ENCODE measurements around the gene COQ7. TPM values are rescaled to one million over a fixed set of nuclear protein-coding genes. Genes with fewer than 3 reads are reported as not detected.

COQ7 gene
- total RNA-seq, 1 donor from 2014 or later, result 11.3 TPM

DNA sequence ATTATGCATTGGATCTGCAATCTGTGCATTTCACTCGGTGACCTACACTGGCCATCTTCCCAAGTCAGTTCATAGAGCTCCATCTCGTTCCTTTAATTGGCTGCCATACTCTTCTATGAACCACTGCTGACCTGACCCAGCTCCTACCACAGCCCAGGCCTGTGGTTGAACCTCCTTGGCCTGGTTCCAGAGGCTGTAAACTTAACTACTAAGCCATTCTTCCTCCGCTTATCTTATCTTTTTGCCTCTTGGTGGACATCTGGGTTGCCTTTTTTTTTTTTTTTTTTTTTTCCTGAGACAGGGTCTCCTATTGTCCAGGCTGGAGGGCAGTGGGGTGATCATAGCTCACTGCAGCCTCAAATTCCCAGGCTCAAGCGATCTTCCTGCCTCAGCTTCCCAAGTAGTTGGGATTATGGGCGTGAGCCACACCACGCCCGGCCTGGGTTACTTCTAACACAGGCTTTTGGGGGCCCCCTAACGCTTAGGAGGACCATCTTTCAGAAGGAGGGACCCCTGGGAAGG is 18.3 kb downstream of the COQ7 start:
- peak; percentile 43 for DNase-seq (ENCODE audit: low spot score)

GRCh38 chr16:19086322-19087199 is 19.1 kb downstream of the COQ7 start:
- peak; percentile 97 for DNase-seq (ENCODE audit: low spot score)

DNA sequence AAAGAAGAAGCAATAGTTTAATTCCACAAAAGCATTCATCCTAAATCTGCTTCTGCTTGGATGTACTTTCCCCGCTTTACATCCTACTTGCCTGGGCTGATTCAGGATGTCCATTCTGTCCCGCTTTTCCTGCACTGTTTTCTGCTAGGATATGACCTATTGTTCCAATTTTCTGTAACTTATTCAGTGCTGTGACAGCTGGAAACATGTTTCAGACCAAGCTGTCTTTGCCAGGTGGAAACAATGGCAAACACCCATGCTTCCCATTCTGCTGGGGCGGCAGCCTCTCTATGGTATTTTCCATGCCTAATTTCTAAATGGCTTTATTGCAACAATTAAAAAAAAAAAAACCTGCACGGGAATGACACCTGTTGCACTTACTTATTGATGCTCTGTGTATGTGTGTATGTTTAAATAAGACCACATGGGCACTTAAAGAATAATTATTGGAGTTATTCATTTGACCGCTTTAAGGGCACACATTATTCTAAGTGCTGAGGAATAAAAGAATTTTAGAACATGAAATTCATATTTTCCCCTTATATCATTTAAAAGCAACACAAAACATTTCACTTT is 21.0 kb downstream of the COQ7 start:
- peak; percentile 9 for DNase-seq (ENCODE audit: low spot score)

- peak; percentile 65 for DNase-seq (ENCODE audit: low spot score)
Measured at GRCh38 chr16:19089410-19089955, 22.1 kb downstream of the COQ7 start.

GRCh38 chr16:19090916-19091315 is 23.5 kb downstream of the COQ7 start:
- DNase-seq (ENCODE audit: low spot score), result peak; percentile 51

- DNase-seq (ENCODE audit: low spot score), result peak; percentile 33
Measured at GRCh38 chr16:19092653-19093410, 25.4 kb downstream of the COQ7 start.

DNA sequence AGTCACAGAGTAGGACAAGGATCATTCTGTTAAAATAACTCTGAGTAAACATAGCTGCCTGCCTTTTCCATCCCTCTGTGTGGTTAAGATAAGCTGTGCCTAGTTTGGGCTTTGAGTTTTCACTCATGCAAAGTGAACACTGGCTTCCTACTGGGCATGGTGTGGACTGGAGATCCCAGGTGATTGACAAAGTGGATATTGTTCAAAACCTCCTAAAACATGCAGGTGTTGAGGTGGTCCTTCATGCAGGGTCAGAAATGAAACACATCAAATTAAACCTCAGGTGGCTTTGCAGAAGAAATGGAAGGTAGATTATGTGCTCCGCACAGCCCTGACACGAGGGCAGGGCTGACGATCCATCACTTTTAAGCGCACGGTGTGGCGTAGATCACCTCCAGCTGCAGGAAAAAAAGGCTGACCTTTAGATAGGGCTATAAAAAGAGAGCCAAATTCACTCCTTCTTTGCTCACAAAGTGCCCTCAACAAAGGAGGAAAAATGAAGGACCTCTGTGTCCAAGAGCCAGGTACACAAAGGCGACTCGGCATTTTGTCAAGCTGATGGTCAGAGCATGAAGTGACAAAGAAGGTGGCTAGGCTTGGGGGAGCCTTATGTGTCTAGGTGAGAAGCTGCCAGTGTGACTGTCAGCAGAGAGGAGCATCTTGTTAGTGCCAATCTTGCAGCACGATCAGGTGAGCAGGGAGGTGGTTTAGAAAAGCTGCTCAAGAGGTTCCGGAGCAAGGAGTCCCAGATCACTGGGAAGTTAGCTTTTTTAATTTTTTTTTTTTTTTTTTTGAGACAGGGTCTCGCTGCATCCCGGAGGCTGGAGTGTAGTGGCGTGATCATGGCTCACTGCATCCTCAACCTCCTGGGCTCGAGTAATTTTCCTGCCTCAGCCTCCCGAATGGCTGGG is 26.5 kb downstream of the COQ7 start:
- peak; percentile 49 for DNase-seq (ENCODE audit: low spot score)

- DNase-seq (ENCODE audit: low spot score), result peak; percentile 28
Measured at GRCh38 chr16:19094542-19095365, 27.3 kb downstream of the COQ7 start.

GRCh38 chr16:19095654-19096053 is 28.2 kb downstream of the COQ7 start:
- DNase-seq (ENCODE audit: low spot score), result peak; percentile 12

DNA sequence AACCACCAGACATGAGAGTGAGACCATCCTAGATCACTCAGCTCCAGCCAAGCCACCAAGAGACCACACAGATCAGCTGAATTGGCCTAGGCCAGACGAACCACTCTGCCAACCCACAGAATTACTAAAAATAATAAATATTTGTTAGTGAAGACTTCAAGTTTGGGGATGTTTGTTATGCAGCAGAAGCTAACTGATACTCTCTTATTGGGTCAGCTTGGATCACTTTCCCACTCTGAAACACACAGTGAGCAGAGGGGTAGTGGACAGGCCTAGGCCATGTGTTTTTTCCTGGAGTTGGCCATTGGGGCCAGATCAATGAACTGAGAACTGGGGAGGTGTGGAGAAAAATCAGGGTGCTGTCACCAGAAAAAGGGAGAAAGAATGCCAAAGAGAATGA is 30.8 kb downstream of the COQ7 start:
- DNase-seq (ENCODE audit: low spot score), result peak; percentile 9

GRCh38 chr16:19102187-19102872 is 34.9 kb downstream of the COQ7 start:
- DNase-seq (ENCODE audit: low spot score), result peak; percentile 72

GRCh38 chr16:19104607-19105006 is 37.2 kb downstream of the COQ7 start:
- DNase-seq (ENCODE audit: low spot score), result peak; percentile 33

GRCh38 chr16:19105131-19105530 is 37.7 kb downstream of the COQ7 start:
- peak; percentile 74 for DNase-seq (ENCODE audit: low spot score)

GRCh38 chr16:19105891-19106624 is 38.6 kb downstream of the COQ7 start:
- DNase-seq (ENCODE audit: low spot score), result peak; percentile 57

DNA sequence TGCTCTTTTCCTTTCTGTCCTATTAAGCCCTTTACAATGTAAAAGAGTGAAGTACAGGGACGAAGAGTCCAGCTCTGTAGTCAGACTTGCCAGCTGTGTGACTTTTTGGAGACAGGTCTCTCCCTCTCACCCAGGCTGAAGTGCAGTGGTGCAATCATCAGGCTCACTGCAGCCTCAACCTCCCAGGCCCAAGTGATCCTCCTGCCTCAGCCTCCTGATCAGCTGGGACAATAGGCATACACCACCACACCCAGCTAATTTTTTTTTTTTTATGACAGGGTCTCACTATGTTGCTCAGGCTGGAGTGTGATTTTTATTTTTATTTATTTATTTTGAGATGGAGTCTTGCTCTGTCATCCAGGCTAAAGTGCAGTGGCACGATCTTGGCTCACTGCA is 39.2 kb downstream of the COQ7 start:
- no peak for DNase-seq (ENCODE audit: low spot score)

GRCh38 chr16:19108409-19109287 is 41.2 kb downstream of the COQ7 start:
- no peak for DNase-seq (ENCODE audit: low spot score)

- no peak for DNase-seq (ENCODE audit: low spot score)
Measured at GRCh38 chr16:19109288-19109664, 41.9 kb downstream of the COQ7 start.
